ENCODE measurements around the gene ZSWIM4.

The ZSWIM4 gene

GRCh38 chr19:13794757-13795589, at the start of gene ZSWIM4:
Gene ZSWIM4, plus strand, starts transcription at chr19:13795443. Its CDS starts 206 bp downstream, at chr19:13795649.
- TF ChIP-seq GATA2 (IDR thresholded peaks at IDR 0.05; ENCODE audit: low read depth, low read length) (peak; percentile 64), GATA3 (IDR thresholded peaks at IDR 0.05; ENCODE audit: low read depth, low read length) (no peak)

GRCh38 chr19:13747098-13747453, 48.2 kb upstream of the ZSWIM4 start:
- no peak for TF ChIP-seq GATA3 (IDR thresholded peaks at IDR 0.05; ENCODE audit: low read depth, low read length)
- no peak for TF ChIP-seq GATA2 (IDR thresholded peaks at IDR 0.05; ENCODE audit: low read depth, low read length)

GRCh38 chr19:13748169-13748828, 46.9 kb upstream of the ZSWIM4 start:
- TF ChIP-seq GATA2 (IDR thresholded peaks at IDR 0.05; ENCODE audit: low read depth, low read length) (no peak), GATA3 (IDR thresholded peaks at IDR 0.05; ENCODE audit: low read depth, low read length) (no peak)

GRCh38 chr19:13751436-13751835, 43.8 kb upstream of the ZSWIM4 start:
- TF ChIP-seq GATA2 (IDR thresholded peaks at IDR 0.05; ENCODE audit: low read depth, low read length) (no peak), GATA3 (IDR thresholded peaks at IDR 0.05; ENCODE audit: low read depth, low read length) (no peak)

- TF ChIP-seq GATA3 (IDR thresholded peaks at IDR 0.05; ENCODE audit: low read depth, low read length) (no peak), GATA2 (IDR thresholded peaks at IDR 0.05; ENCODE audit: low read depth, low read length) (no peak)
Observed at GRCh38 chr19:13756210-13756609, 39.0 kb upstream of the ZSWIM4 start.

- TF ChIP-seq GATA2 (IDR thresholded peaks at IDR 0.05; ENCODE audit: low read depth, low read length), result no peak
Observed at GRCh38 chr19:13757805-13758772, 37.2 kb upstream of the ZSWIM4 start.

GRCh38 chr19:13758795-13759194, 36.4 kb upstream of the ZSWIM4 start:
- no peak for TF ChIP-seq GATA3 (IDR thresholded peaks at IDR 0.05; ENCODE audit: low read depth, low read length)
- TF ChIP-seq GATA2 (IDR thresholded peaks at IDR 0.05; ENCODE audit: low read depth, low read length), result no peak

GRCh38 chr19:13761423-13761822, 33.8 kb upstream of the ZSWIM4 start:
- no peak for TF ChIP-seq GATA2 (IDR thresholded peaks at IDR 0.05; ENCODE audit: low read depth, low read length)
- TF ChIP-seq GATA3 (IDR thresholded peaks at IDR 0.05; ENCODE audit: low read depth, low read length), result no peak

- TF ChIP-seq GATA2 (IDR thresholded peaks at IDR 0.05; ENCODE audit: low read depth, low read length) (no peak), GATA3 (IDR thresholded peaks at IDR 0.05; ENCODE audit: low read depth, low read length) (no peak)
Observed at GRCh38 chr19:13762635-13763235, 32.5 kb upstream of the ZSWIM4 start.

- TF ChIP-seq GATA3 (IDR thresholded peaks at IDR 0.05; ENCODE audit: low read depth, low read length) (no peak), GATA2 (IDR thresholded peaks at IDR 0.05; ENCODE audit: low read depth, low read length) (no peak)
Observed at GRCh38 chr19:13763265-13763664, 32.0 kb upstream of the ZSWIM4 start.

- TF ChIP-seq GATA3 (IDR thresholded peaks at IDR 0.05; ENCODE audit: low read depth, low read length) (no peak), GATA2 (IDR thresholded peaks at IDR 0.05; ENCODE audit: low read depth, low read length) (no peak)
Observed at GRCh38 chr19:13764101-13764807, 31.0 kb upstream of the ZSWIM4 start, which contains the start of gene MRI1. Gene MRI1, plus strand, starts transcription at chr19:13764522. Its CDS starts 67 bp downstream, at chr19:13764589.

GRCh38 chr19:13764821-13765394, 30.3 kb upstream of the ZSWIM4 start:
- TF ChIP-seq GATA3 (IDR thresholded peaks at IDR 0.05; ENCODE audit: low read depth, low read length), result no peak
- TF ChIP-seq GATA2 (IDR thresholded peaks at IDR 0.05; ENCODE audit: low read depth, low read length), result no peak
